ENCODE measurements around the gene CREB3L1.

GRCh38 chr11:46315783-46316563 is 38.5 kb downstream of the CREB3L1 start:
- TF ChIP-seq CTCF (IDR thresholded peaks at IDR 0.05; ENCODE audit: poor library complexity) (no peak), EZH2phosphoT487 (IDR thresholded peaks at IDR 0.05; ENCODE audit: low read depth, severe bottlenecking, unreplicated experiment) (no peak)
